Stimulated activated CD8-positive, alpha-beta memory T cell treated with anti-CD3 and anti-CD28 coated beads, Interleukin-4, amount 100 ng/mL, for 1 hour (primary cell): ENCODE measurements around the gene KRT86.
"Not testable (repeated sequence)": the region's sequence is repeated elsewhere in the genome, so short reads cannot be mapped to it uniquely, and the experiment has no call there.

Experiments
- DNase-seq, 2 donors: peaks; one replicate each; pipeline ENCODE4 v3.0.0-alpha.2; 2020; ENCODE audit warnings: low read depth in 2 of 2, low spot score in 1 of 2

KRT86 gene

GRCh38 chr12:52312086-52312485 lies 37.6 kb downstream of the KRT86 start:
- DNase-seq, result no peak

GRCh38 chr12:52313461-52313860 lies 39.0 kb downstream of the KRT86 start:
- DNase-seq, result no peak

- no peak for DNase-seq
Measured at GRCh38 chr12:52313926-52314325, 39.5 kb downstream of the KRT86 start.

GRCh38 chr12:52314511-52314910 lies 40.1 kb downstream of the KRT86 start:
- DNase-seq, result no peak

- DNase-seq, result not testable (repeated sequence)
Measured at GRCh38 chr12:52315721-52316120, 41.3 kb downstream of the KRT86 start.

- DNase-seq, result no peak
Measured at GRCh38 chr12:52316290-52316689, 41.8 kb downstream of the KRT86 start.

GRCh38 chr12:52316701-52317100 lies 42.3 kb downstream of the KRT86 start:
- no peak for DNase-seq

GRCh38 chr12:52317468-52318052 lies 43.1 kb downstream of the KRT86 start:
- DNase-seq, result no peak

GRCh38 chr12:52318241-52318990 lies 44.0 kb downstream of the KRT86 start:
- no peak for DNase-seq

GRCh38 chr12:52319097-52319496 lies 44.7 kb downstream of the KRT86 start:
- DNase-seq, result no peak

- no peak for DNase-seq
Measured at GRCh38 chr12:52320784-52321400, 46.4 kb downstream of the KRT86 start, which contains the start of gene KRT83. Gene KRT83, minus strand, starts transcription at chr12:52321398. Its CDS starts 63 bp downstream, at chr12:52321335.

GRCh38 chr12:52321418-52321817 lies 47.0 kb downstream of the KRT86 start:
- no peak for DNase-seq

GRCh38 chr12:52322069-52322468 lies 47.6 kb downstream of the KRT86 start:
- no peak for DNase-seq

- no peak for DNase-seq
Measured at GRCh38 chr12:52323001-52323400, 48.6 kb downstream of the KRT86 start.

- DNase-seq, result no peak
Measured at GRCh38 chr12:52323416-52324152, 49.1 kb downstream of the KRT86 start.

- DNase-seq, result no peak
Measured at GRCh38 chr12:52324153-52324444, 49.7 kb downstream of the KRT86 start.

GRCh38 chr12:52327052-52327829 lies 52.8 kb downstream of the KRT86 start:
- DNase-seq, result peak; percentile 37 to 56

GRCh38 chr12:52327830-52328500 lies 53.5 kb downstream of the KRT86 start:
- no peak for DNase-seq

GRCh38 chr12:52331039-52331438 lies 56.6 kb downstream of the KRT86 start:
- no peak for DNase-seq

GRCh38 chr12:52331833-52332232 lies 57.4 kb downstream of the KRT86 start:
- DNase-seq, result no peak

- no peak for DNase-seq
Measured at GRCh38 chr12:52332381-52332780, 57.9 kb downstream of the KRT86 start.
